GM19467 (cell line): ENCODE measurements around the gene PDGFA.

Source experiments
- ATAC-seq: cut with Tn5 transposase; IDR thresholded peaks from one replicate; pipeline ENCODE4 v1.9.1; 2021; ENCODE audit warnings: mild to moderate bottlenecking, moderate library complexity; ENCODE audit not compliant: unreplicated experiment

Gene PDGFA

DNA sequence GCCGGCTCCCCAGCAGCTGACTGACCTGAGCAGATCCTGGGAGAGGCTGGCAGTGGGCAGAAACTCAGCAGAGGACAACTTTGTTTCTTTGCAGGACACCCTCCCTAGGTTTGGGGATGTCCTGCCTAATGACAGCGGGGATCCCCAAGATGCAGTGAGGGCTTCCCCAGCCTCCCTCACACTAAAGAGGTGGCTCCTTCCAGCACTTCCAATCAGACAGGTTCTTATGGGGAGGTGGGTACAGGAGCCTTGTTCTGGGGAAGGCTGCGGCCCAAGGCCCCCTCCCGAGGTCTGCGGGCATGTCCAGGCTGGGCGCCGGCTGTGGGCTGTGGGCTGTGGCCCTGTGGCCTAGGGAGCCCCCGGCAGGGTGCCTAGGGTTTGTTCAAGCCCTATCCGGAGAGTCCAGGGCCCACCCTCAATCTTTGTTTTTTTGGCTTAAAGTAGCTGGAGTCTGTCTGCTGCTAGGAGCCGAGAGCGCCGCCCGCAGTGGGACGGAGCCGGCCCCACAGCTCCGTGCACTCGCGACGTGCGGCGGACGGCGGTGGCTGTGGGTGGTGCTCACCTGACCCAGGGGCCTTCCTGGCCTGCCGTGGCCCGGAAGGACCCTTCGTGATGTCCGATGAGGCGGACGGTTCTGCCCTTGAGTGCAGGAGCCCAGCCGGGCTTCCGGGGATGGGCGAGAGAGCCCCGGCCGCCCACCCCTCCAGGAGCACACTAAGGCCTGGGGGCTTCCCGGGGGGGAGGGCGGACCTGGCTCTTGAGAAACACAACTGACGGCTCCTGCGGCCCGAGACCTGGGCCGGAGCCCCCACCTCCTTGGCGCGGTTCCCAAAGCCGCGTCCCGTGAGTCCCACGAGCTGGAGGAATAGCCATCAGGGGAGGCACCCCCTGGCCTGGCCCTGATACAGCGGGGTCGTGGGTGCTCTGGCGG, 57.2 kb downstream of the PDGFA start:
- ATAC-seq, result no peak

DNA sequence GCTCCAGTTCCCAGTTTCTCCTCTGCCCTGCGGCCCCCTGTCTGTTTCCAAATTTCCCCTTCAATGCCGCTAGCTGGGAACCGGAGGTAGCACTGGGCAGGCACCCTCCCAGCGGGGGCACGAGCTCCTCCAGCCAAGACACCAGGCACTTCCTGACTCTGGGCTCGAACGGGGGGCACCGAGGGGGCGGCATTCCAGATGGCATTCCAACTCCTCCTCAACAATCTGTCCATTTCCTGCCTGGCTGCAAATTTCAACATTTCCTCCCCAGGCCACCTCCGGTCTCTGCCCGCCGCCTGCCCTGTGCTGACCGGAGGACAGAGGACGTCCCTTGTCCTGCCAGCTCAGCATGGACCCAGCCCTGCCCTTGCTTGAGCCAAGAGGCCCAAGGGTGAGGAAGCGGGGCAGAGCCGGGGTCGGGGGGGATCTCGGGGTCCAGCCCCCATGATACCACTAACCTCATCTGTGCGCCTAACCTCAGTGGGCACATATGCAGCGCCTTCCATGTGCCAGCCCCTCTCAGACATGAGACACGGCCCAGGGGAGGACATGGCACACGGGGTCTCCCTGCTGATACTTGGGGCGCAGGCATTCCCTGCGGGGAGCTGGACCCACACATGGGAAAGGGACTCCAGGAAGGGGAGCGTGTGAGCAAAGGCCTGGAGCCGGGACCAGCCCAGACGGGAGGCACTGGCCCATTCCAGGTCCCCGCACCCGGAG, 58.0 kb downstream of the PDGFA start:
- ATAC-seq, result no peak

DNA sequence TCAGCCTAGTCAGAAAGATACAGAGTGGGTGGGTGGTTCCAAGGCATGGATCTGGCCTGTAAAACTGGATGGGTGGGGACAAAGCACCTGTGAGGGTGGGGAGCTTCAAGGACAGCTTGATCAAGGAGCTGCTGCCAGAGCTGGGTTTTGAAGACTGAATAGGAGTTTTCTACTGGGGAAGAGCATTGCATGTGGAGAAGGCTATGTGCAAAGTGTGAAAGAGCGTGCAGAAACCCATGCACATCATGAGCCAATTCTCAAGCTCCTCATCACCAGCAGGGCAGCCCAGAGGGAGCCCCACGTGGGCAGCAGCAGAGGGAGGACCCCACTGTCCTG, 58.6 kb downstream of the PDGFA start:
- no peak for ATAC-seq

DNA sequence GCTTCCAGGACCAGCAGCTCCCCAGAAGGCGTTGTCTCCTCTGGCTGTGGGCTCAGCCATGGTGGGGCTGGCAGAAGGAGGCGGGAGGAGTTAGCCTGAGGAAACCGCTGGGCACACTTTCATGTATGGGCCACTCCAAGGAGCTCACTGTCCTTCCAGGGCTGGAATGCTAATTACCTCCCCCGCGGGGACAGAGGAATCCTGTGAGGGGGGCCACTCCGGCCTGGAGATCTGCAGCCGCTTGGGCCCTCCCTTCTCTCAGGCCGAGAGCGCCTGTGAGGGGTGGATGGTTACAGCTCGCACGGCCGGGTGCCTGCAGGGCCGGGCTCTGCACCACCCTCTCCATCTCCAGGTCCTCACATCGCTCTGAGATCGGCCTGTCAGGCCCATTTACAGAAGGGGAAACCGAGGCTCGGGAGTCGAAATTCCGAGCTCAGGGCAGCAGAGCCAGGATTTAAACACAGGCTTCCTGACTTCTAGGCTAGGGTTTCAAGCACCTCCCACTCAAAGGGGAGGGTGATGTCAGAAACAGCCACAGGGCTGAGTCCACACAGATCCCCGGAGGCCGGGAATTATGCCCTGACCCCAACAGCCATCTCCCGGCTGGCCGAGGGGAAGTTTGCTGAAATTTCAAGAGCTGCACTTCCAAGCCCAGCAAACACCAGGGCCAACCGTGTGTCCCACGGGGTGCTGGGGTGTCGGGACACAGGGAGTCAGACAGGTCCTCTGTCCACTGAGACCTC, 59.1 kb downstream of the PDGFA start:
- no peak for ATAC-seq

DNA sequence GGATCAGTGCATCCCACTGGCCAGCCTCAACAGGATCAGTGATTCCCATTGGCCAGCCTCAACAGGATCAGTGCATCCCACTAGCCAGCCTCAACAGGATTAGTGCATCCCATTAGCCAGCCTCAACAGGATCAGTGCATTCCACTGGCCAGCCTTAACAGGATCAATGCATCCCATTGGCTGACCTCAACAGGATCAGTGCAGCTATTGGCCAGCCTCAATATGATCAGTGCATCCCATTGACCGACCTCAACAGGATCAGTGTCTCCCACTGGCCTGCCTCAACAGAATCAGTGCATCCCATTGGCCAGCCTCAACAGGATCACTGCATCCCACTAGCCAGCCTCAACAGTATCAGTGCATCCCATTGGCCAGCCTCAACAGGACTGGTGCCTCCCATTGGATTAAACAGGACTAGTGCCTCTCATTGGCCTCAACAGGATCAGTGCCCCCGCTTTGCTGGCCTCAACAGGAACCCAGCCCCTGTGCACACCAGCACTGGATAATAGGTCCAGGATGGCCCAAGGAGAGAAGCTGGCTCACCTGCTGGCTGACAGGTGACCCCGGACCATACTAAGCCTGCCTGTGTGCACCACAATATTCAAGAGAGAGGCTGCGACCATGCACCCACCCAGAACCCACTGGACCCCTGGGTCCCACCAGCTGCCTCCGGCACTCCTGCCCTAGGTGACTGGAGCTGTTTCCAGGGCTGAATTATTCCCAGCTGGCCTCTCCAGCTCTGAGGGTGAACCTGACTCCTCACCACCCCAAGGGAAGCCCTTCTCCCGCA, 59.9 kb downstream of the PDGFA start:
- ATAC-seq, result no peak

DNA sequence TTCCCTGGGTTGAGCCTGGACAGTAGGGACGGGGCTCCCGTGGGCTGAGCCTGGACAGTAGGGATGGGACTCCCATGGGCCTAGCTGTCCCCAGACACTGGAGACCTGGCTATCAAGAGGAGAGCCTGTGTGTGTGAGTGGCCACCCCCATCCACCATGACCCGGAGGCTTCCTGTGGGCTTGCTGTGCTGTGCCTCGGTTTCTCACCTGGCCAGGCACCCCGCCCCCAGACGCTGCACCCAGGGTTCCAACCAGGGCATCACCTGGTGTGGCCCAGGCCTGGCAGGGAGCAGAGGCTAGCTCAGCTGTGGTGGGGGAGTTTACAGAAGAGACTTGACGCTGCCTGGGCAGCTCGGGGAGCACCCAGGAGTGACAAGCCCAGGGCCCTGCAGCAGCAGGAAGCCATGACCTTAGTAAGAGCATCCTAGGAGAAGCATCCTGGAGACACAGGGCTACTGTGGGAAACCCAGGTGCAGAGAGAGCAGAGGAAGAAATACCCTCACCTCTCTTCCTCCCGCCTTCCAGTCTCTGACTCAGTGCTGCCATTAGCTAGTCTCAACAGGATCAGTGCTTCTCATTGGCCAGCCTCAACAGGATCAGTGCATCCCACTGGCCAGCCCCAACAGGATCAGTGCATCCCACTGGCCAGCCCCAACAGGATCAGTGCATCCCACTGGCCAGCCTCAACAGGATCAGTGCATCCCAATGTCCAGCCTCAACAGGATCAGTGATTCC, 61.0 kb downstream of the PDGFA start:
- no peak for ATAC-seq

DNA sequence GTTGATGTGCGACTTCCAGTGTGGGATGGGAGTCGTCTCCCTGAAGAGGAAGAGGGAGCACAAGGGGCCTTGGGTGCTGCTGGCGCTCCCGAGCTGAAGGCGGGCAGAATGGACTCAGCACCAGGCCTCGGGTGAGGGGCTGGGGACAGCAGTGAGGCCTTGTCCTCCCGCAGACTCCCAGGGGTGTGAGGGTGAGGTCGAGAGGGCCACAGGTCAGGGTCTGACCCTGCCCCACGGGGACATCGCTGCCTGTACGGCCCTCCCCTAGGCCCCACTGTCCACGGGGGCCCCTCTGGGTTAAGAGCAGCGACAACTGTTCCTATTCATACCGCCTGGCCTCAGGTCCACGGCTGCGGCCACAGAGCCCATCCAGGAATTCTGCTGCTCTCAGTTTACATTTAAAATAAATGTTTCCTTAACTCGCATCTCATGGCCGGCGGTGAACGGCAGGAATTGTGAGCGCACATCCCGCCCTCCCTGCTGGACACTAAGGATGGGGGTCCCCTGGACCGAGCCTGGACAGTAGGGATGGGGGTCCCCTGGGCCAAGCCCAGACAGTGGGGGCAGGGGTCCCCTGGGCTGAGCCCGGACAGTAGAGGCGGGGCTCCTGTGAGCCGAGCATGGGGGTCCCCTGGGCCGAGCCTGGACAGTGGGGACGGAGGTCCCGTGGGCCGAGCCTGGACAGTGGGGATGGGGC, 61.7 kb downstream of the PDGFA start:
- ATAC-seq, result no peak

DNA sequence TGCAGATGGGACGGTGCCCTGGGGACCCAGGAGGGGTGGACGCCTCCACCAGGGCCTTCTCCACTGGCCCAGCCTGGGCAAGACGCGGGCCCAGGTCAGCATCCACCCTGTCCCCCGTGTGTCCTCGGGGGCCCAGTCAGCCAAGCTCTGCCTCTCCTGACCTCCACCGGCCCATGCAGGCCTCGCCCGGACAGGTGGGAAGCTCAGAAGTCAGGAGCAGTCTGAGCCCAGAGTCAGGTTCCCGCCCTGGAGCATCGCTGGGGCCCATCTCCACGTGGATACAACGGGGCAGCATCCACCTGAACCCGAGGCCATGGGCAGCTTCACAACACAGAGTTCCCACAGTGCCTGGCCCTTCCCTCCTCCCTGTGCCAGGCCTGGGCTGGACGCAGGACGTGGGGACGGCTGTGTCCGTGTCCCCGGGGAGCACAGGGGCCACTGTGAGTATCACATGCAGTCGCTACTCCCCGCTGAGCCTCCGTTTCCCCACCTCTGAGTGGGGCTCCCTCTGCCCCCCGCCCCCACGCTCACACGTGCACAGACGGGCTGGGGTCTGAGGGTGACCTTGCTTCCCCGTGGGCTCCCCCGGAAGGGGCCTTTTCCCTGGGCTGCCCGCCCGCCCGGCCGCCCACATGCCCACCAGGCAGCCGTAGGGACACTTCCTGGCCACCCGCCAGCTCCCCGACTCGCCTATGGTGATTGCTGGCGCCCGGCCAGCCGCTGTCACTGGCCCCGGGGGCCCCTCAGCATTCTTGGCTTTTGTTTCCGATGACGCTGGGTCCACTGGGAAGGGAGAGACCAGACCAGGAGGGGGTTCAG, 64.3 kb downstream of the PDGFA start:
- ATAC-seq, result no peak

DNA sequence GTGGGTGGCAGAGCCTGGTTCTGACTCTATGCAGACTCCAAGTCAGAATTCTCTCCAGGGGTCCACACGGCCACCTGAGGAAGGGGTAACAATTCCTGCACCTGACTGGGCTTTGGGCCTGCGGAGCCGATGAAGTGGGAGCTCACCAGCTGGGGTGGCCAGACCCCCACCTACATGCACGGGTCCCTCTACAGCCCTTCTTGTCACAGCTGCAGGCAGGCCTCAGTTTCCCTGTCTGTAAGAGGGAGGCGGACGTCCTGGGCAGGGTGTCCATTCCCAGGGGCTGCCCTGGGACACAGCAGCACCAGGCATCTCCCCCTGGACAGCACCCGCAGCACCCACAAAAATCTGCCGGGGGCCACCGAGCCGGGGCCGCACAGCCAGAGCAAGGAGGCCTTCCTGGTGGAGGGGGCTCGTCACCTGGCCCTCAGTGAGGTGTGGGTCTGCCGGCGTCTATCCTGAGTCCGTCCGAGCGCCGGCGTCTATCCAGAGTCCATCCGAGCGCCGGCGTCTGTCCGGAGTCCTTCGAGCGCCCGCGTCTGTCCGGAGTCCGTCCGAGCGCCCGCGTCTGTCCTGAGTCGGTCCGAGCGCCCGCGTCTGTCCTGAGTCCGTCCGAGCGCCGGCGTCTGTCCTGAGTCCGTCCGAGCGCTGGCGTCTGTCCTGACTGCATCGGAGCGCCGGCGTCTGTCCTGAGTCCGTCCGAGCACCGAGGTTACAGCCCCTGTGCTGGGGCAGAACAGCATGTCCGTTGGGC, 65.1 kb downstream of the PDGFA start:
- ATAC-seq, result no peak

DNA sequence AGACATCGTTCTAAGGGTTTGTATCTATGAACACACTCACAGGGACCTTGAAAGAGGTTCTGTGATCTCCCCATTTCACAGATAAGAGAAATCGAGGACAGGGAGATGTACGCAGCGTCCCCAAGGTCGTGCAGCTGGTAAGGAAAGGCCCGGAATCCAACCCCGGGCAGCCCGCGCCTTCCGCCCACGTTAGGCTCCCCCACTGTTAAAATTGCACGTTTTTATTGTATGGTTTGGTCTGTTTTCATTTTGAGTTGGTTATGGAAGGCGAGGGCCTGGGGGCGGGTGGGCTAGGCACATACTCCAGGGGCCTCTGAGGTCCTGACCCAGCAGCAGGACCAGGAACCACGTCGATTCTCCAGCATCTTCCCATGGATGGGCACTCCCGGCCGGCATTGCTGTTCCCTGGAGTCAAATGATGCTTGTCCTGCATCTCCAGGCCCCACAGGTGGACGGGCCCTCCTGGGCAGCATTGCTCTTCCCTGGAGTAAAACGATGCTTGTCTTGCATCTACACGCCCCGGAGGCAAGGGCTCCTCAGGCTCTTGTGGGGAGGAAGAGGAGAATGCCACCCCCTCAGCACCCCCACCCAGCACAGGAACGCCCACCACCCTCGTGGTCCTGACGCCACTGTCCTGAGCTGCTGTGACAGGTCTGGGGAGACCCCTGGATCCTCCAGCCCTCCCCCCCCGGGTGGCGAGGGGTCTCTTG, 65.9 kb downstream of the PDGFA start:
- no peak for ATAC-seq

DNA sequence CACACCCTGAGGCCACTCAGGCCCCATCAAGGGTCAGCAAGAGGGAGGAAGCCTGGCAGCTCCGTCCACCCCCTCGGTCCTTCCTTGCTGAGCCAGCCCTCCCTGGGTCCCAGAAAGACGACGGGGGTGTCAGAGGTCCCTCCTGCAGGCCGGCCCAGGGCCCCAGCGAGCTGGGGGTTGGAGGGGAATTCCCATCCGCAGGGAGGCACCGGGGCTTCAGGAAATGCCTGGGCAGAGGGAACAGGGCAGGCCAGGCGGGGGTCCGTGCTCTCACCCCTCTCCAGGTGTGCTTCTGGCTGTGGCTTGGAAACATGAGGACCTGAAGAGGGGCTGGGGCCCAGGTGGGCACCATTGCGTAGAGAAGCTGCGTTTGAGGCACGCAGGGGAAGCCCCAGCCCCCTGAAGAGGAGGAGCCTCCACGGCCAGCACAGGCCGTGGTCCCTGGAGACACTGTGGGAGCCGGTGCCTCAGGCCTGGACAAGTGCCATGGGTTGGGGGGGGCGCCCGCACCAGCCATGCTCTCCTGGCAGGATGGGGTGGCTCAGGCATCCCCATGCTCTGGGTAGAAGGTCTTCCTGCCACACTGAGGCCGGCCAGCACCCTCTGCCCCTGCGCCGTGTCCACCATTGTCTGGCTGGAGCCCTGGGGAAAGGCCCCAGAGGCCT, 66.7 kb downstream of the PDGFA start:
- ATAC-seq, result no peak

DNA sequence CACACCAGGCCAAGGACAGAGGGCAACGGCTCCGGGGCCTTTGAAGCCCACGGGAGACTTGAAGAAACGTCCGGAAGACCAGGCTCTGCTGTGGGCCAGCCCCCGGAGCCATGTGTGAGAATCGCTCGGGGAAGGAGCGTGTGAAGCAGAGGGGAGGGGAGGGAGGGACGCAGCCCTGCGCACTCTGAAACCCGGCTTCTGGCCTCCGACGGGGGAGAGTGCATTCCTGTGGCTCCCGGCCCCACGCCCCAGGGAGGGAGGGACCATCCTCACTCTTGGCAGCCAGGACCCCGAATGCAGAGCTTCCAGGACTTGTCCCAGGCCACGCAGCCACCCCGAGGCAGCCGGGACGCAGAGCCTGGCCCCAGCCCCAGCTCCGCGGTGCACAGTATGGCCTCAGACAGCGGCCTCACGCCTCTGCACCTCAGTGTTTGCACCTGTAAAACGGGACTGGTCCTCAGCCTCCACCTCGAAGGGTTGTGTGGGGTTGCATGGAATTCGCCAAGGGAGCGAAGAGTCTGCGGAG, 67.4 kb downstream of the PDGFA start:
- no peak for ATAC-seq

DNA sequence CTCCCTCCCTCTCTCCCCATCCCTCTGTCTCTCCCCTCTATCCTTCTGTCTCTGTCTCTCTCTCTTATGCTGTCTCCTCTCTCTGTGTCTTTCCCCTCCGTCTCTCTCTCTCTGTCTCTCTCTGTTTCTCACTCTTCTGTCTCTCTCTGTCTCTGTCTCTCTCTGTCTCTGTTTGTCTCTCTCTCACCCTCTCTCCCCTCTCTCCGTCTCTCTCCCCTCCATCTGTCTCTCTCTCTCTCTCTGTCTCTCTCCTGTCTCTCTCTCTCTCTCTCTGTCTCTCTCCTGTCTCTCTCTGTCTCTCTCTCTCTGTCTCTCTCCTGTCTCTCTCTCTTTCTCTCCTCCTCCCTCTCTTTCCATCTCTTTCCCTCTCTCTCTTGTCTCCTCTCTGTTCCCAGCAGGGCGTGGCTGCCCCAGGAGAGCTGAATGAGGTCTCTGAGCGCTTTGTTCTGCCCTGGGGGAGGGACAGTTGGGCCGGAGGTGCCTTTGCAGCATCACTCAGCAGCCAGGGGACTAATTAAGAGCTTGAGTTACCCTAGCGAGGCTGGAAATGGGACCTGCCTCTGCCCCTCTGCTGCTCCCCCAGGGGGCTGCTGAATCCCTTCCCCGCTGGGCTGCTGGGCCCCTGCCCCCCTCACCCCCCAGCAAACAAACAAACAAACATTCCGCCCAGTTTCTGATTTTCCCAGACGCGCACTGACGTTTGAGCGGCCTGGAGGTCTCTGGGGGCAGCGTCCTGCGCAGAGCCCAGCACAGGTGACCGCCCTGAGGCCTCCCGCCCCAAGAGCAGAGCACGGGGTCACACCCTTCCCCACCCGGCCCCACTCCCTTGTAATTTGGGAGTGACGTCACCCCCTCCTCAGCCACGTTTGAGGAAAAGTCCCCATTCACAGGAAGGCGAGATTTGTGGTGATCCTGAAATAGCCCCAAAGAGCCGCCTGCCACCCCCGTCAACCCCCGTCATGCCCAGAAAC, 68.1 kb downstream of the PDGFA start:
- ATAC-seq, result no peak

DNA sequence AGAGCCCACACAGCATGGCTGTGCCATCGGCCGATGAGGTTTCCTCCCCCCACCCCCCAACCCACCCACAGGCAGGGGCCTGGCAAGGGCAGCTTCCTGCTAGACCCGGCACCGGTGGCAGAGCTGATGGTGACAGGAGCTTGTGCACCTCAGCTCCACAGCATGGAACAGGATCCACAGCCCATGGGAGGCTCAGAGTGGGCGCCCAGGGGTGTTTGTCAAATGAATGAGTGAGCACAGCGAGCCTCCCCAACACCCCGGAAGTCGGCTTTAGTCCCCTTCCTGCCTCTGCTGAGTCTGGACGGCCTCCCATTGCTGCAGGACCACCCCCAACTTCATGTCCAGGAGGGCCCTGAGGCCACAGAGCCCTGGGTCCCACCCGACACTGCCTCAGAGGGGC, 68.9 kb downstream of the PDGFA start:
- ATAC-seq, result no peak

DNA sequence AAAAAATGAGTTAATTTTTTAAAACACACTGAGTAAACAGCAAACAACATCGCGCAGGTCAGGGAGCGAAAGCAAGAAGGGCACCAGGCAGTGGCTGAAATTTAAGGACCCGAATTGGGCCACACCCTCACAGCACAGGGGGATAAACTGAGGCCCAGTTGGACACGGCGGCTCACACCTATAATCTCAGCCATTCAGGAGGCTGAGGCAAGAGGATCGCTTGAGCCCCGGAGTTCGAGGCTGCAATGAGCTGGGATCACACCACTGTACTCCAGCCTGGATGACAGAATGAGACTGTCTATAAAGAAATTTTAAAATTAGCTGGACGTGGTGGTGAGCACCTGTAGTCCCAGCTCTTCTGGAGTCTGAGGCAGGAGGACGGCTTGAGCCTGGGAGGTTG, 69.6 kb downstream of the PDGFA start:
- ATAC-seq, result no peak
